GM23338 (cell line): Measurements from ENCODE around the gene DOCK4. TPM values are rescaled to one million over a fixed set of nuclear protein-coding genes. Genes with fewer than 3 reads are reported as not detected.

Experiments used
- ATAC-seq: fragments of 200-7000 bp; cut with Tn5 transposase; 3 replicates; pipeline ENCODE4 v1.9.1; 2020
- DNase-seq: peaks from one replicate; pipeline ENCODE4 v3.0.0-alpha.2; 2015; ENCODE audit warnings: low spot score
- H2AFZ ChIP-seq: fragments of 200-600 bp; sonication (generic); 2 replicates; pipeline ENCODE4 v1.8.0; 2016; ENCODE audit warnings: antibody characterized with exemption, mild to moderate bottlenecking, moderate library complexity
- H3F3A ChIP-seq: fragments of 200-600 bp; sonication (generic); replicated peaks from 2 replicates; pipeline ENCODE4 v1.8.0; 2017; ENCODE audit warnings: antibody characterized with exemption, mixed run types, low read depth
- H3K27ac ChIP-seq: fragments of 200-600 bp; sonication (generic); 2 replicates; pipeline ENCODE4 v1.6.1; 2016; ENCODE audit warnings: low read depth
- H3K27me3 ChIP-seq: fragments of 200-600 bp; sonication (generic); 2 replicates; pipeline ENCODE4 v1.8.0; 2016; ENCODE audit warnings: mild to moderate bottlenecking, mixed run types, moderate library complexity; ENCODE audit not compliant: insufficient read depth
- H3K36me3 ChIP-seq: fragments of 200-600 bp; sonication (generic); 2 replicates; pipeline ENCODE4 v1.8.0; 2016; ENCODE audit warnings: mild to moderate bottlenecking; ENCODE audit not compliant: insufficient read depth
- H3K4me1 ChIP-seq: fragments of 200-600 bp; sonication (generic); 2 replicates; pipeline ENCODE4 v1.8.0; 2016; ENCODE audit warnings: mild to moderate bottlenecking, moderate library complexity; ENCODE audit not compliant: insufficient read depth
- H3K4me2 ChIP-seq: fragments of 200-600 bp; sonication (generic); 2 replicates; pipeline ENCODE4 v1.7.1; 2017; ENCODE audit warnings: mixed run types
- H3K4me3 ChIP-seq: fragments of 200-600 bp; sonication (generic); 2 replicates; pipeline ENCODE4 v1.6.1; 2016; ENCODE audit warnings: mixed run types
- H3K79me2 ChIP-seq: fragments of 200-600 bp; sonication (generic); replicated peaks from 2 replicates; pipeline ENCODE4 v1.8.0; 2017; ENCODE audit warnings: mild to moderate bottlenecking; ENCODE audit not compliant: insufficient read depth
- H3K9me2 ChIP-seq: fragments of 200-600 bp; sonication (generic); 2 replicates; pipeline ENCODE4 v1.8.0; 2017; ENCODE audit not compliant: insufficient read depth
- H4K20me1 ChIP-seq: fragments of 200-600 bp; sonication (generic); replicated peaks from 2 replicates; pipeline ENCODE4 v1.8.0; 2017; ENCODE audit warnings: mild to moderate bottlenecking; ENCODE audit not compliant: insufficient read depth
- H3K27ac Mint-ChIP-seq: 2 replicates; pipeline ENCODE4 v1.8.0; 2020; ENCODE audit warnings: inconsistent platforms, mild to moderate bottlenecking, moderate library complexity, mixed read lengths
- H3K27me3 Mint-ChIP-seq: 3 replicates; pipeline ENCODE4 v1.8.0; 2022; ENCODE audit warnings: low read depth, mild to moderate bottlenecking, moderate library complexity, mixed read lengths, inconsistent platforms; ENCODE audit not compliant: insufficient read depth, poor library complexity
- H3K36me3 Mint-ChIP-seq: 3 replicates; pipeline ENCODE4 v1.8.0; 2021; ENCODE audit warnings: low read depth, mild to moderate bottlenecking, inconsistent platforms, moderate library complexity, mixed read lengths
- H3K4me1 Mint-ChIP-seq: 3 replicates; pipeline ENCODE4 v1.8.0; 2020; ENCODE audit warnings: mild to moderate bottlenecking, inconsistent platforms, mixed read lengths
- H3K4me3 Mint-ChIP-seq: 3 replicates; pipeline ENCODE4 v1.8.0; 2021; ENCODE audit warnings: moderate library complexity, mild to moderate bottlenecking, inconsistent platforms, mixed read lengths
- H3K9me3 Mint-ChIP-seq: 3 replicates; pipeline ENCODE4 v1.8.0; 2020; ENCODE audit warnings: moderate library complexity, mild to moderate bottlenecking, inconsistent platforms, mixed read lengths
- CTCF ChIP-seq, 2 experiments: fragments of 200-600 bp in 1 of 2; sonication (generic) in 1 of 2; conservative IDR thresholded peaks; 2 replicates each; pipeline versions ENCODE4 v1.5.1 to v1.6.1; 2016 to 2017; ENCODE audit warnings: antibody characterized with exemption in 2 of 2, low read depth in 2 of 2, mild to moderate bottlenecking in 2 of 2, moderate library complexity in 1 of 2
- ETS1 ChIP-seq: IDR thresholded peaks from 2 replicates; pipeline ENCODE4 v1.6.1; 2016; ENCODE audit warnings: antibody characterized with exemption
- JUNB ChIP-seq: IDR thresholded peaks from one replicate; pipeline ENCODE4 v1.6.1; 2016; ENCODE audit warnings: antibody characterized with exemption; ENCODE audit not compliant: unreplicated experiment
- NANOG ChIP-seq: IDR thresholded peaks from 2 replicates; pipeline ENCODE4 v1.6.1; 2016; ENCODE audit warnings: antibody characterized with exemption, borderline replicate concordance
- POLR2AphosphoS5 ChIP-seq: IDR thresholded peaks from 2 replicates; pipeline ENCODE4 v1.6.1; 2016; ENCODE audit warnings: antibody characterized with exemption, low read depth
- REST ChIP-seq: IDR thresholded peaks from one replicate; pipeline ENCODE4 v1.6.1; 2018; ENCODE audit warnings: antibody characterized with exemption; ENCODE audit not compliant: unreplicated experiment
- STAT1 ChIP-seq: IDR thresholded peaks from one replicate; pipeline ENCODE4 v1.6.1; 2016; ENCODE audit warnings: antibody characterized with exemption; ENCODE audit not compliant: unreplicated experiment
- ZNF114 ChIP-seq: fragments of 250-450 bp; sonication (Bioruptor Pico); IDR thresholded peaks from 2 replicates; pipeline ENCODE4 v1.5.0; 2020; ENCODE audit warnings: mild to moderate bottlenecking, moderate library complexity
- polyA plus RNA-seq: library from polyadenylated mRNA; unstranded; fragments of >200 nt; fragmentation: Nextera tagmentation; extraction: Ambion mirVana; gene quantifications from 2 replicates; pipeline ENCODE4 v1.2.1, GENCODE V29; 2016
- total RNA-seq: library from RNA; depleted of rRNA; stranded (reverse); fragments of >200 nt; shearing (Covaris generic); gene quantifications from 2 replicates; pipeline ENCODE4 v1.2.3, GENCODE V29; 2014

The DOCK4 gene
- total and polyA plus RNA-seq, 2 experiments from 2014 or later: 6.3 to 33.8 TPM

GRCh38 chr7:112021379-112022044 lies 184.7 kb downstream of the DOCK4 start (continued):
- TF ChIP-seq REST: no peak
- no peak for TF ChIP-seq ETS1
- no peak for TF ChIP-seq NANOG
- TF ChIP-seq ZNF114 (CRISPR knock-in tag): no peak
- TF ChIP-seq JUNB: no peak
- no peak for TF ChIP-seq POLR2AphosphoS5
- TF ChIP-seq CTCF (conservative IDR thresholded peaks at IDR 0.05; ENCODE audit: low read depth in 2 of 2): no peak

- Histone ChIP-seq H3K9me2 (0 out of 2 replicates have a peak, but pooled peaks cover 3% of the 10 kb centered on the region), H3F3A (no peaks in the 10 kb centered on the region), H3K36me3 (no peaks in the 10 kb centered on the region), H3K79me2 (peaks cover 18% of the 10 kb centered on the region), H3K4me1 (peaks cover 10% of the 10 kb centered on the region), H3K4me2 (no peak overlapping the region), H3K27me3 (no peaks in the 10 kb centered on the region), H4K20me1 (no peaks in the 10 kb centered on the region), H3K4me3 (no peak overlapping the region), H2AFZ (no peak overlapping the region), H3K27ac (no peak overlapping the region)
- H3K9me3 Mint-ChIP-seq: no peaks in the 10 kb centered on the region
- H3K4me1 Mint-ChIP-seq: peaks cover 21% of the 10 kb centered on the region
- H3K4me3 Mint-ChIP-seq: no peak overlapping the region
- no peaks in the 10 kb centered on the region for H3K27me3 Mint-ChIP-seq
- no peak overlapping the region for H3K27ac Mint-ChIP-seq
- DNase-seq: no peak
- no peaks in the 10 kb centered on the region for H3K36me3 Mint-ChIP-seq
- ATAC-seq: no peak
- TF ChIP-seq STAT1: no peak
- no peak for TF ChIP-seq ZNF114 (CRISPR knock-in tag)
- no peak for TF ChIP-seq POLR2AphosphoS5
- TF ChIP-seq CTCF (conservative IDR thresholded peaks at IDR 0.05; ENCODE audit: low read depth in 2 of 2): no peak
- TF ChIP-seq REST: no peak
These were observed 185.4 kb downstream of the DOCK4 start for GRCh38 chr7:112020800-112021199.
